Endothelial cell of umbilical vein (primary cell): Measurements from ENCODE around the gene ABCA2. TPM values are rescaled to one million over a fixed set of nuclear protein-coding genes. Genes with fewer than 3 reads are reported as not detected.

Source experiments
- BruUV-seq: library from RNA; stranded (reverse); fragments of 400-500 nt; replicated peaks from 2 replicates; lab custom pipeline; 2021; lab: Mats Ljungman, UMichigan
- CTCF ChIA-PET: fragments of 300-600, 350-600 bp; sonication (Branson Sonifier 250); formaldehyde crosslinking; loops from one replicate; lab custom pipeline; 2021; ENCODE audit warnings: antibody characterized with exemption, inconsistent platforms; lab: Charles Lee
- POLR2A ChIA-PET: fragments of 300-600, 350-600 bp; sonication (Branson Sonifier 250); formaldehyde crosslinking; loops from one replicate; lab custom pipeline; 2021; ENCODE audit warnings: antibody characterized with exemption, inconsistent platforms; lab: Charles Lee
- DNase-seq: peaks from one replicate; pipeline ENCODE4 v3.0.0-alpha.2; 2011; ENCODE audit warnings: low read depth, low spot score
- FAIRE-seq: peaks from 2 replicates; lab custom pipeline; 2011; peaks lifted over from hg19 to GRCh38; lab: Jason Lieb, UNC
- H2AFZ ChIP-seq: 2 replicates; pipeline ENCODE4 v1.6.0; 2012; ENCODE audit warnings: low read depth, low read length, control low read depth, inconsistent platforms
- H3K27ac ChIP-seq: 2 replicates; pipeline ENCODE4 v1.5.1; 2011; ENCODE audit warnings: low read depth, mild to moderate bottlenecking, control low read depth, low read length, moderate library complexity; ENCODE audit not compliant: insufficient read depth
- H3K27me3 ChIP-seq, 2 experiments: 2 replicates each; pipeline versions ENCODE4 v1.6.0 to v1.6.1; 2011; ENCODE audit warnings: low read length in 2 of 2, mixed read lengths in 1 of 2; ENCODE audit not compliant: control insufficient read depth in 2 of 2, insufficient read depth in 2 of 2
- H3K36me3 ChIP-seq, 2 experiments: 2 replicates in 1 of 2; 3 replicates in 1 of 2; pipeline ENCODE4 v1.5.1; 2011; ENCODE audit warnings: low read length in 2 of 2, mild to moderate bottlenecking in 1 of 2, moderate library complexity in 1 of 2; ENCODE audit not compliant: control insufficient read depth in 2 of 2, insufficient read depth in 2 of 2; ENCODE audit errors: extremely low read depth in 1 of 2
- H3K4me1 ChIP-seq: 3 replicates; pipeline ENCODE4 v1.5.1; 2011; ENCODE audit warnings: mild to moderate bottlenecking, low read length; ENCODE audit not compliant: control insufficient read depth, insufficient read depth; ENCODE audit errors: extremely low read depth
- H3K4me2 ChIP-seq: 2 replicates; pipeline ENCODE4 v1.6.1; 2011; ENCODE audit warnings: low read length, control low read depth, mixed read lengths; ENCODE audit not compliant: insufficient read depth
- H3K4me3 ChIP-seq, 3 experiments: fragments of 200-600 bp in 1 of 3; sonication (generic), shearing (Covaris generic) in 1 of 3; replicated peaks in 1 of 3; 2 replicates each; pipeline ENCODE4 v1.5.1; 2011 to 2016; ENCODE audit warnings: control low read depth in 3 of 3, low read length in 3 of 3, mild to moderate bottlenecking in 2 of 3, inconsistent platforms in 1 of 3, low read depth in 1 of 3, moderate library complexity in 1 of 3; ENCODE audit not compliant: insufficient read depth in 1 of 3
- H3K79me2 ChIP-seq: 2 replicates; pipeline ENCODE4 v1.6.0; 2012; ENCODE audit warnings: low read length, inconsistent platforms; ENCODE audit not compliant: control insufficient read depth, insufficient read depth
- H3K9ac ChIP-seq: replicated peaks from 2 replicates; pipeline ENCODE3; 2011; ENCODE audit warnings: low read length, control low read depth; ENCODE audit not compliant: insufficient read depth; ENCODE audit errors: extremely low read depth
- H3K9me1 ChIP-seq: replicated peaks from 3 replicates; pipeline ENCODE4 v1.6.0; 2011; ENCODE audit warnings: mild to moderate bottlenecking, low read length; ENCODE audit not compliant: control insufficient read depth, insufficient read depth; ENCODE audit errors: extremely low read depth
- H3K9me3 ChIP-seq: replicated peaks from 2 replicates; pipeline ENCODE4 v1.5.1; 2012; ENCODE audit warnings: low read length, inconsistent platforms; ENCODE audit not compliant: control insufficient read depth, insufficient read depth
- H4K20me1 ChIP-seq: replicated peaks from 2 replicates; pipeline ENCODE3; 2011; ENCODE audit warnings: mild to moderate bottlenecking, low read length; ENCODE audit not compliant: control insufficient read depth, insufficient read depth; ENCODE audit errors: extremely low read depth
- EZH2 ChIP-seq: IDR thresholded peaks from 2 replicates; pipeline ENCODE4 v1.6.1; 2012; ENCODE audit warnings: borderline replicate concordance, low read depth, mild to moderate bottlenecking, moderate library complexity, low read length, inconsistent platforms; ENCODE audit not compliant: severe bottlenecking
- FOS ChIP-seq: IDR thresholded peaks from 2 replicates; pipeline ENCODE4 v1.6.1; 2011; ENCODE audit warnings: mild to moderate bottlenecking, low read length, moderate library complexity, borderline replicate concordance; ENCODE audit not compliant: insufficient read depth
- GATA2 ChIP-seq: IDR thresholded peaks from 2 replicates; pipeline ENCODE4 v1.7.0; 2011; ENCODE audit warnings: low read depth, mild to moderate bottlenecking, moderate library complexity, mixed read lengths, low read length; ENCODE audit not compliant: insufficient read length, insufficient read depth
- JUN ChIP-seq: IDR thresholded peaks from 2 replicates; pipeline ENCODE4 v1.6.1; 2011; ENCODE audit warnings: borderline replicate concordance, low read depth; ENCODE audit not compliant: insufficient read length, insufficient read depth
- MYC ChIP-seq: IDR thresholded peaks from one replicate; pipeline ENCODE4 v1.6.1; 2011; ENCODE audit warnings: mild to moderate bottlenecking, low read depth, low read length
- POLR2A ChIP-seq: IDR thresholded peaks from 2 replicates; pipeline ENCODE4 v1.6.1; 2012; ENCODE audit warnings: low read depth, mild to moderate bottlenecking, control low read depth, low read length
- POLR2AphosphoS5 ChIP-seq: IDR thresholded peaks from 2 replicates; pipeline ENCODE4 v1.6.1; 2012; ENCODE audit warnings: low read depth, mild to moderate bottlenecking, control low read depth, low read length, moderate library complexity; ENCODE audit not compliant: insufficient read depth
- dilution Hi-C: fragments of 300-500 bp; cut with MboI; formaldehyde crosslinking; loops from one replicate; pipeline ENCODE4 v1.15.0; 2019; ENCODE audit warnings: low sequenced_read_pairs; ENCODE audit not compliant: extremely low pct_ligation_motif_present
- intact Hi-C: fragments of 100-400 bp; cut with micrococcal nuclease; formaldehyde crosslinking; loops from one replicate; pipeline ENCODE4 v1.10.0; 2022
- polyA plus RNA-seq, 4 experiments: library from polyadenylated mRNA; depleted of rRNA in 3 of 4; stranded (reverse) in 3 of 4; unstranded in 1 of 4; fragments of >200 nt; gene quantifications; 2 replicates each; pipeline versions ENCODE4 v1.2.1 to v1.2.3, GENCODE V29; 2011 to 2012; ENCODE audit warnings: missing spikeins in 1 of 4
- total RNA-seq: library from RNA; stranded (reverse); gene quantifications from 2 replicates; pipeline ENCODE4 v1.2.3, GENCODE V29; 2021
- TF ChIP-seq, protein P1 (sequence below), 2 donors: IDR thresholded peaks; 1 replicate in 1 of 2; 2 replicates in 1 of 2; pipeline ENCODE4 v1.5.1; 2011; ENCODE audit warnings: low read length in 2 of 2, mild to moderate bottlenecking in 2 of 2, moderate library complexity in 2 of 2, control low read depth in 1 of 2, inconsistent platforms in 1 of 2, low read depth in 1 of 2; ENCODE audit not compliant: insufficient read depth in 1 of 2; ENCODE audit errors: extremely low read depth in 1 of 2
- TF ChIP-seq, protein P2 (sequence below): IDR thresholded peaks from 2 replicates; pipeline ENCODE4 v1.6.1; 2011; ENCODE audit not compliant: insufficient read depth, insufficient read length

The ABCA2 gene
- total and polyA plus RNA-seq, 2 donors (not counting 3 experiments of a cell fraction or from before 2014, with no cell fraction given), result 20.0 to 29.1 TPM

DNA sequence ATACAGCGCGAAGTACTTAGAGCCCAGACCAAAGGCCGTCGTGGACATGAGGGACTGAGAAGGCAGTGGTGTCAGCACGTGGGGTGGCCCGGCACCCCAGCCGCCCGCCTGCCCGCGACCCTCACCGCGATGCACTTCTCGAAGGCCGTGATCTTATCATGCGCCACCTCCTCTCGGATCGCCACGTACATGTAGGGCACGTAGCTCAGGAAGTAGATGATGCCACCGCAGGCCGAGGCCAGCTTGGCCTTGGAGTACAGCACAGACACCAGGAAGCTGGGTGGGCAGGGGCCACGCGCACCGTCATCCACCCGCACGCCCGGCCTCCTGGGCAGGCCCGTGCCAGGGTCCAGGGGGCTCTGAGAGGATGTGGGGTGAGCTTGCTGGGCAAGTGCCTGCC lies 11.0 kb downstream of the ABCA2 start:
- no peak overlapping the region for H3K27ac ChIP-seq
- no TSS peak for BruUV-seq
- no peak overlapping the region for H3K9ac ChIP-seq
- H3K36me3 ChIP-seq, result no peaks in the 10 kb centered on the region
- H3K9me3 ChIP-seq, result no peaks in the 10 kb centered on the region
- dilution Hi-C loops (no loop called here), intact Hi-C loops (no loop called here)
- H2AFZ ChIP-seq, result no peak overlapping the region
- no peaks in the 10 kb centered on the region for H3K27me3 ChIP-seq
- FAIRE-seq (no peak), DNase-seq (no peak)
- no peak overlapping the region for H3K4me3 ChIP-seq
- no peaks in the 10 kb centered on the region for H3K79me2 ChIP-seq
- H3K4me1 ChIP-seq, result no peaks in the 10 kb centered on the region
- ChIA-PET POLR2A (no interaction called here), CTCF (interaction anchor here (1.6 kb wide), 1 partner anchor 12 kb away, joined by 5 read pairs; no protein-coding TSS in a partner anchor)
- no peak overlapping the region for H3K4me2 ChIP-seq
- H4K20me1 ChIP-seq, result no peaks in the 10 kb centered on the region
- H3K9me1 ChIP-seq, result no peaks in the 10 kb centered on the region
- no peak for TF ChIP-seq JUN
- TF ChIP-seq POLR2A, result no peak
- TF ChIP-seq MYC, result no peak
- TF ChIP-seq FOS, result no peak
- TF ChIP-seq, protein P1, sequence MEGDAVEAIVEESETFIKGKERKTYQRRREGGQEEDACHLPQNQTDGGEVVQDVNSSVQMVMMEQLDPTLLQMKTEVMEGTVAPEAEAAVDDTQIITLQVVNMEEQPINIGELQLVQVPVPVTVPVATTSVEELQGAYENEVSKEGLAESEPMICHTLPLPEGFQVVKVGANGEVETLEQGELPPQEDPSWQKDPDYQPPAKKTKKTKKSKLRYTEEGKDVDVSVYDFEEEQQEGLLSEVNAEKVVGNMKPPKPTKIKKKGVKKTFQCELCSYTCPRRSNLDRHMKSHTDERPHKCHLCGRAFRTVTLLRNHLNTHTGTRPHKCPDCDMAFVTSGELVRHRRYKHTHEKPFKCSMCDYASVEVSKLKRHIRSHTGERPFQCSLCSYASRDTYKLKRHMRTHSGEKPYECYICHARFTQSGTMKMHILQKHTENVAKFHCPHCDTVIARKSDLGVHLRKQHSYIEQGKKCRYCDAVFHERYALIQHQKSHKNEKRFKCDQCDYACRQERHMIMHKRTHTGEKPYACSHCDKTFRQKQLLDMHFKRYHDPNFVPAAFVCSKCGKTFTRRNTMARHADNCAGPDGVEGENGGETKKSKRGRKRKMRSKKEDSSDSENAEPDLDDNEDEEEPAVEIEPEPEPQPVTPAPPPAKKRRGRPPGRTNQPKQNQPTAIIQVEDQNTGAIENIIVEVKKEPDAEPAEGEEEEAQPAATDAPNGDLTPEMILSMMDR (IDR thresholded peaks at IDR 0.05; ENCODE audit: extremely low read depth in 1 of 2, insufficient read depth in 1 of 2, low read depth in 1 of 2, low read length in 2 of 2), result no peak
- TF ChIP-seq POLR2AphosphoS5, result no peak
- TF ChIP-seq EZH2, result no peak
- TF ChIP-seq, protein P2, sequence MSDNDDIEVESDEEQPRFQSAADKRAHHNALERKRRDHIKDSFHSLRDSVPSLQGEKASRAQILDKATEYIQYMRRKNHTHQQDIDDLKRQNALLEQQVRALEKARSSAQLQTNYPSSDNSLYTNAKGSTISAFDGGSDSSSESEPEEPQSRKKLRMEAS, result no peak
- no peak for TF ChIP-seq GATA2
